ENCODE data around the gene LCOR.
A peak's percentile ranks its signal among the peaks of the same experiment; 100 is the strongest.

DNA sequence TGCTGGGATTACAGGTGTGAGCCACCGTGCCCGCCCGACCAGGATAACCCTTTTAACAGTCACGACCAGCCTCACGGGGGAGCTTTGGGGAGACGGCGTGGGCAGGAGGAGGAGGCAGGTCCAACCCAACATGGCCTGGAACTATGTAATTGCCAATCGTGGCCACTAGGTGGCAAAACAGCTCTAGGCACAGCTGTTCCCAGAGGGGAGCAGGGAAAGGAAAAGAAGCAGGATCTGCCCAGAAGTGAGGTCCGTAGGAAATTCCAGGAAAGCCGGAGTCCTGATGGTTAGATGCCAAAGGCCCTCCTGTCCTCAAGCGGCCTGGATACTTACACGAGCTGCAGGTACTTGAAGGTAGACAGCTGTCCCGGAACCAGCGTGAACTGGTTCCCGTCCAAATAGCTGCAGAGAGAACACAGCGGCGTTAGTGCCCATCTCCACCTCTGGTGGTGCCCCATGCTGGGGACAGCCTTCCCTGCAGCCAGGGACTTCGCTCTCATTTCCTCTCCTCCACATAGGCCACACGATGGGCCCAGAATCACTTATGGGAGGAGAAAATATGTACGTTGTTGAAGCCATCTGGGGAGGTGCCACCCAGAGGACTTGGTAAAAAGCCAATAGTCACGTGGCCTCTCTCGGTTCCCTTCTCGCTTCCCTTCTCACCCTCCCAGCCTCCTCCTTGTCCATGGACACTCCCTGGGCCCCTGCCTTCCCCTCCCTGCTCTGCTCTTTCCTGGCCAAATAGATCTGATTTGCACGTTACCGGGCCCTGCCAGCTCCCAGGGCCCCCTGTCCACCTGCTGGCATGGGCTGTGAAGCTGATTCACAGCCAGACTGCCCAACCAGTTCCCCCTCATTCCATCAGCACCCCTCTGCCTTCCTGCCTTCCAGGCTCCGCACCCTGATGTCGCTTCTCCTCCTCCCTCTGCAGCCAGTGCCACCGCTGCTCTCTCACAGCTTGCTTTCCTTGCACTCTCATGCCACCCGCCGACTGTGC is 205.6 kb downstream of the LCOR start:
- TF ChIP-seq, protein P1, sequence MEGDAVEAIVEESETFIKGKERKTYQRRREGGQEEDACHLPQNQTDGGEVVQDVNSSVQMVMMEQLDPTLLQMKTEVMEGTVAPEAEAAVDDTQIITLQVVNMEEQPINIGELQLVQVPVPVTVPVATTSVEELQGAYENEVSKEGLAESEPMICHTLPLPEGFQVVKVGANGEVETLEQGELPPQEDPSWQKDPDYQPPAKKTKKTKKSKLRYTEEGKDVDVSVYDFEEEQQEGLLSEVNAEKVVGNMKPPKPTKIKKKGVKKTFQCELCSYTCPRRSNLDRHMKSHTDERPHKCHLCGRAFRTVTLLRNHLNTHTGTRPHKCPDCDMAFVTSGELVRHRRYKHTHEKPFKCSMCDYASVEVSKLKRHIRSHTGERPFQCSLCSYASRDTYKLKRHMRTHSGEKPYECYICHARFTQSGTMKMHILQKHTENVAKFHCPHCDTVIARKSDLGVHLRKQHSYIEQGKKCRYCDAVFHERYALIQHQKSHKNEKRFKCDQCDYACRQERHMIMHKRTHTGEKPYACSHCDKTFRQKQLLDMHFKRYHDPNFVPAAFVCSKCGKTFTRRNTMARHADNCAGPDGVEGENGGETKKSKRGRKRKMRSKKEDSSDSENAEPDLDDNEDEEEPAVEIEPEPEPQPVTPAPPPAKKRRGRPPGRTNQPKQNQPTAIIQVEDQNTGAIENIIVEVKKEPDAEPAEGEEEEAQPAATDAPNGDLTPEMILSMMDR (IDR thresholded peaks at IDR 0.05; ENCODE audit: low read length) = peak; percentile 84
- TF ChIP-seq EZH2phosphoT487 (IDR thresholded peaks at IDR 0.05; ENCODE audit: low read length) (no peak), EZH2 (optimal IDR thresholded peaks at IDR 0.05; ENCODE audit: low read depth, low read length) (no peak)
